Activated CD4-positive, alpha-beta T cell treated with anti-CD3 and anti-CD28 coated beads for 1 hour (primary cell): Measurements from ENCODE around the gene GNPDA1.
"Not testable (repeated sequence)": the region's sequence is repeated elsewhere in the genome, so short reads cannot be mapped to it uniquely, and the experiment has no call there.

Experiments used
- DNase-seq: peaks from one replicate; pipeline ENCODE4 v3.0.0-alpha.2; 2020

GNPDA1 gene

GRCh38 chr5:142012792-142013388 is at the start of gene GNPDA1:
Gene GNPDA1, minus strand, starts transcription at chr5:142013027. Its CDS starts 992 bp downstream, at chr5:142012035.
- peak; percentile 49 for DNase-seq

GRCh38 chr5:142059304-142059940 is 46.6 kb upstream of the GNPDA1 start:
- no peak for DNase-seq

- no peak for DNase-seq
Measured at GRCh38 chr5:142057697-142058056, 44.9 kb upstream of the GNPDA1 start.

- DNase-seq, result no peak
Measured at GRCh38 chr5:142056816-142057696, 44.2 kb upstream of the GNPDA1 start.

- DNase-seq, result no peak
Measured at GRCh38 chr5:142055301-142055700, 42.5 kb upstream of the GNPDA1 start.

- no peak for DNase-seq
Measured at GRCh38 chr5:142053426-142054151, 40.8 kb upstream of the GNPDA1 start.

- not testable (repeated sequence) for DNase-seq
Measured at GRCh38 chr5:142052026-142052425, 39.2 kb upstream of the GNPDA1 start.

GRCh38 chr5:142048272-142048671 is 35.4 kb upstream of the GNPDA1 start:
- no peak for DNase-seq

GRCh38 chr5:142046191-142046590 is 33.4 kb upstream of the GNPDA1 start:
- DNase-seq, result no peak

- DNase-seq, result not testable (repeated sequence)
Measured at GRCh38 chr5:142040881-142041280, 28.1 kb upstream of the GNPDA1 start.

- DNase-seq, result no peak
Measured at GRCh38 chr5:142040285-142040684, 27.5 kb upstream of the GNPDA1 start.

- DNase-seq, result no peak
Measured at GRCh38 chr5:142038735-142039134, 25.9 kb upstream of the GNPDA1 start.

- DNase-seq, result not testable (repeated sequence)
Measured at GRCh38 chr5:142037599-142037998, 24.8 kb upstream of the GNPDA1 start.

GRCh38 chr5:142036918-142037317 is 24.1 kb upstream of the GNPDA1 start:
- no peak for DNase-seq

GRCh38 chr5:142034994-142035393 is 22.2 kb upstream of the GNPDA1 start:
- DNase-seq, result no peak

GRCh38 chr5:142033632-142034567 is 21.1 kb upstream of the GNPDA1 start:
- not testable (repeated sequence) for DNase-seq

- DNase-seq, result no peak
Measured at GRCh38 chr5:142032747-142033631, 20.2 kb upstream of the GNPDA1 start.

- no peak for DNase-seq
Measured at GRCh38 chr5:142032150-142032549, 19.3 kb upstream of the GNPDA1 start.

- no peak for DNase-seq
Measured at GRCh38 chr5:142025637-142026036, 12.8 kb upstream of the GNPDA1 start.

- DNase-seq, result peak; percentile 77
Measured at GRCh38 chr5:142024771-142025304, 12.0 kb upstream of the GNPDA1 start.

GRCh38 chr5:142023836-142024235 is 11.0 kb upstream of the GNPDA1 start:
- DNase-seq, result no peak
